ENCODE results near the gene CD200R1. TPM values are rescaled to one million over a fixed set of nuclear protein-coding genes. Genes with fewer than 3 reads are reported as not detected.
A peak's percentile ranks its signal among the peaks of the same experiment; 100 is the strongest.

The CD200R1 gene
- total and polyA plus RNA-seq, 2 experiments from 2014 or later, result 0.36 TPM; not detected in 1

- no peak for DNase-seq (ENCODE audit: low read depth in 1 of 2, low spot score in 1 of 2)
- no peaks in the 10 kb centered on the region for H3K27me3 ChIP-seq
- no peaks in the 10 kb centered on the region for H3K9me3 ChIP-seq (ENCODE audit: low read depth)
- no peaks in the 10 kb centered on the region for H3K4me1 ChIP-seq (ENCODE audit: low read depth)
- no peak overlapping the region for H3K4me3 ChIP-seq
- H3K36me3 ChIP-seq, result peaks cover 35% of the 10 kb centered on the region
- H3K27ac ChIP-seq, result no peak overlapping the region
- TF ChIP-seq CTCF (IDR thresholded peaks at IDR 0.05; ENCODE audit: low read depth, low read length), result no peak
Measured at GRCh38 chr3:113000691-113001090, 25.8 kb upstream of the CD200R1 start.

GRCh38 chr3:112995800-112996199 lies 20.9 kb upstream of the CD200R1 start:
- DNase-seq (ENCODE audit: low read depth in 1 of 2, low spot score in 1 of 2), result no peak
- Histone ChIP-seq H3K9me3 (ENCODE audit: low read depth) (no peaks in the 10 kb centered on the region), H3K36me3 (peaks cover 10% of the 10 kb centered on the region), H3K27ac (no peak overlapping the region), H3K4me1 (ENCODE audit: low read depth) (peaks cover 9% of the 10 kb centered on the region), H3K4me3 (no peak overlapping the region), H3K27me3 (no peaks in the 10 kb centered on the region)
- TF ChIP-seq CTCF (IDR thresholded peaks at IDR 0.05; ENCODE audit: low read depth, low read length), result no peak

GRCh38 chr3:112990672-112991602 lies 16.0 kb upstream of the CD200R1 start, which contains the start of gene GTPBP8:
Gene GTPBP8, plus strand, starts transcription at chr3:112990984. Its CDS starts 16 bp downstream, at chr3:112991000.
- Histone ChIP-seq H3K27ac (peak within 1 kb of the TSS; percentile 97), H3K27me3 (no peaks in the 10 kb centered on the region), H3K36me3 (peaks cover 4% of the 10 kb centered on the region), H3K4me1 (ENCODE audit: low read depth) (peaks cover 9% of the 10 kb centered on the region), H3K9me3 (ENCODE audit: low read depth) (no peaks in the 10 kb centered on the region), H3K4me3 (peak within 1 kb of the TSS; percentile 71)
- TF ChIP-seq CTCF (IDR thresholded peaks at IDR 0.05; ENCODE audit: low read depth, low read length), result peak; percentile 3
- peak; percentile 93 to 94 for DNase-seq (ENCODE audit: low read depth in 1 of 2, low spot score in 1 of 2)

GRCh38 chr3:112987710-112988334 lies 12.9 kb upstream of the CD200R1 start:
- no peak for TF ChIP-seq CTCF (IDR thresholded peaks at IDR 0.05; ENCODE audit: low read depth, low read length)
- no peak overlapping the region for H3K4me3 ChIP-seq
- H3K36me3 ChIP-seq, result no peaks in the 10 kb centered on the region
- DNase-seq (ENCODE audit: low read depth in 1 of 2, low spot score in 1 of 2), result no peak
- no peaks in the 10 kb centered on the region for H3K9me3 ChIP-seq (ENCODE audit: low read depth)
- H3K27me3 ChIP-seq, result peaks cover 3% of the 10 kb centered on the region
- no peak overlapping the region for H3K27ac ChIP-seq
- H3K4me1 ChIP-seq (ENCODE audit: low read depth), result peaks cover 9% of the 10 kb centered on the region

GRCh38 chr3:112984485-112984884 lies 9.6 kb upstream of the CD200R1 start:
- DNase-seq (ENCODE audit: low read depth in 1 of 2, low spot score in 1 of 2), result peak; percentile 21 to 30
- no peak overlapping the region for H3K4me3 ChIP-seq
- peaks cover 3% of the 10 kb centered on the region for H3K27me3 ChIP-seq
- H3K4me1 ChIP-seq (ENCODE audit: low read depth), result no peaks in the 10 kb centered on the region
- no peaks in the 10 kb centered on the region for H3K9me3 ChIP-seq (ENCODE audit: low read depth)
- no peak overlapping the region for H3K27ac ChIP-seq
- no peak for TF ChIP-seq CTCF (IDR thresholded peaks at IDR 0.05; ENCODE audit: low read depth, low read length)
- H3K36me3 ChIP-seq, result no peaks in the 10 kb centered on the region
